Astrocyte (in vitro differentiated cells and primary cell): ENCODE data around the gene CROCC. TPM values are rescaled to one million over a fixed set of nuclear protein-coding genes. Genes with fewer than 3 reads are reported as not detected.

Source experiments
- DNase-seq: peaks from one replicate; pipeline ENCODE4 v3.0.0-alpha.2; 2010; ENCODE audit warnings: low read depth
- FAIRE-seq: peaks from 2 replicates; lab custom pipeline; 2011; peaks lifted over from hg19 to GRCh38; lab: Jason Lieb, UNC
- H2AFZ ChIP-seq: 2 replicates; pipeline ENCODE4 v1.6.0; 2012; ENCODE audit warnings: low read depth, low read length, inconsistent platforms
- H3K27ac ChIP-seq: 2 replicates; pipeline ENCODE4 v1.5.1; 2011; ENCODE audit warnings: low read depth, low read length, inconsistent platforms
- H3K27me3 ChIP-seq: 2 replicates; pipeline ENCODE4 v1.6.0; 2011; ENCODE audit warnings: low read length, inconsistent platforms; ENCODE audit not compliant: insufficient read depth
- H3K36me3 ChIP-seq: 2 replicates; pipeline ENCODE4 v1.5.1; 2011; ENCODE audit warnings: low read length, inconsistent platforms; ENCODE audit not compliant: insufficient read depth
- H3K4me1 ChIP-seq: 2 replicates; pipeline ENCODE4 v1.5.1; 2011; ENCODE audit warnings: low read length, inconsistent platforms; ENCODE audit not compliant: insufficient read depth
- H3K4me2 ChIP-seq: 2 replicates; pipeline ENCODE4 v1.6.0; 2012; ENCODE audit warnings: low read length, inconsistent platforms
- H3K4me3 ChIP-seq: 2 replicates; pipeline ENCODE4 v1.5.1; 2011; ENCODE audit warnings: low read depth, mild to moderate bottlenecking, low read length, inconsistent platforms; ENCODE audit not compliant: insufficient read depth
- H3K79me2 ChIP-seq: 2 replicates; pipeline ENCODE4 v1.6.0; 2012; ENCODE audit warnings: mild to moderate bottlenecking, low read length, inconsistent platforms; ENCODE audit not compliant: insufficient read depth
- H3K9ac ChIP-seq: 2 replicates; pipeline ENCODE4 v1.6.0; 2012; ENCODE audit warnings: mild to moderate bottlenecking, low read length, inconsistent platforms
- H3K9me3 ChIP-seq: 2 replicates; pipeline ENCODE4 v1.5.1; 2012; ENCODE audit warnings: low read depth, mild to moderate bottlenecking, low read length, inconsistent platforms; ENCODE audit not compliant: insufficient read depth
- H4K20me1 ChIP-seq: 2 replicates; pipeline ENCODE4 v1.6.0; 2012; ENCODE audit warnings: low read length, inconsistent platforms; ENCODE audit not compliant: insufficient read depth
- H3K27ac Mint-ChIP-seq: one replicate; pipeline ENCODE4 v1.8.0; 2021; ENCODE audit warnings: mild to moderate bottlenecking, mixed read lengths; ENCODE audit not compliant: unreplicated experiment
- H3K27me3 Mint-ChIP-seq: one replicate; pipeline ENCODE4 v1.8.0; 2021; ENCODE audit warnings: low read depth, mixed read lengths; ENCODE audit not compliant: unreplicated experiment
- H3K36me3 Mint-ChIP-seq: one replicate; pipeline ENCODE4 v1.8.0; 2021; ENCODE audit warnings: low read depth, mixed read lengths; ENCODE audit not compliant: unreplicated experiment
- H3K4me1 Mint-ChIP-seq: one replicate; pipeline ENCODE4 v1.8.0; 2021; ENCODE audit warnings: low read depth, mixed read lengths; ENCODE audit not compliant: unreplicated experiment
- H3K4me3 Mint-ChIP-seq: one replicate; pipeline ENCODE4 v1.8.0; 2021; ENCODE audit warnings: mild to moderate bottlenecking, moderate library complexity, mixed read lengths; ENCODE audit not compliant: unreplicated experiment
- H3K9me3 Mint-ChIP-seq: one replicate; pipeline ENCODE4 v1.8.0; 2021; ENCODE audit warnings: mild to moderate bottlenecking, mixed read lengths; ENCODE audit not compliant: unreplicated experiment
- CTCF ChIP-seq: IDR thresholded peaks from 2 replicates; pipeline ENCODE4 v1.5.1; 2011; ENCODE audit warnings: low read depth, mild to moderate bottlenecking, inconsistent platforms, low read length, moderate library complexity; ENCODE audit not compliant: insufficient read depth
- EZH2 ChIP-seq: IDR thresholded peaks from 2 replicates; pipeline ENCODE4 v1.6.1; 2012; ENCODE audit warnings: mild to moderate bottlenecking, low read length, inconsistent platforms; ENCODE audit not compliant: insufficient read depth
- total RNA-seq: library from RNA; stranded (reverse); gene quantifications from 2 replicates; pipeline ENCODE4 v1.2.1, GENCODE V29; 2021

The CROCC gene
- total RNA-seq, 1 donor from 2014 or later = 12.1 TPM

- H4K20me1 ChIP-seq = peaks cover 15% of the 10 kb centered on the region
- peaks cover 26% of the 10 kb centered on the region for H3K79me2 ChIP-seq
- H3K9ac ChIP-seq = no peak overlapping the region
- TF ChIP-seq EZH2 (no peak), CTCF (no peak)
- Mint-ChIP-seq H3K4me3 (peak overlapping the region; percentile 42), H3K4me1 (peaks cover 19% of the 10 kb centered on the region), H3K36me3 (peaks cover 2% of the 10 kb centered on the region), H3K27ac (no peak overlapping the region), H3K27me3 (no peaks in the 10 kb centered on the region), H3K9me3 (no peaks in the 10 kb centered on the region)
- no peak for DNase-seq
- peaks cover 49% of the 10 kb centered on the region for H3K4me1 ChIP-seq
- no peak overlapping the region for H3K4me3 ChIP-seq
- H2AFZ ChIP-seq = no peak overlapping the region
- H3K36me3 ChIP-seq = no peaks in the 10 kb centered on the region
- no peak for FAIRE-seq
- no peaks in the 10 kb centered on the region for H3K9me3 ChIP-seq
- no peak overlapping the region for H3K27ac ChIP-seq
- H3K27me3 ChIP-seq = no peaks in the 10 kb centered on the region
- no peak overlapping the region for H3K4me2 ChIP-seq
Measured at GRCh38 chr1:16982902-16983301, 61.2 kb downstream of the CROCC start.

GRCh38 chr1:16983649-16984048 lies 61.9 kb downstream of the CROCC start:
- Histone ChIP-seq H3K9ac (no peak overlapping the region), H4K20me1 (peaks cover 7% of the 10 kb centered on the region), H3K4me2 (no peak overlapping the region), H3K9me3 (no peaks in the 10 kb centered on the region), H2AFZ (no peak overlapping the region), H3K4me1 (peaks cover 42% of the 10 kb centered on the region), H3K4me3 (no peak overlapping the region), H3K36me3 (no peaks in the 10 kb centered on the region), H3K27me3 (no peaks in the 10 kb centered on the region), H3K27ac (no peak overlapping the region), H3K79me2 (peaks cover 18% of the 10 kb centered on the region)
- DNase-seq (no peak), FAIRE-seq (no peak)
- Mint-ChIP-seq H3K9me3 (no peaks in the 10 kb centered on the region), H3K27me3 (no peaks in the 10 kb centered on the region), H3K27ac (no peak overlapping the region), H3K4me1 (peaks cover 19% of the 10 kb centered on the region), H3K36me3 (peaks cover 2% of the 10 kb centered on the region), H3K4me3 (no peak overlapping the region)
- TF ChIP-seq CTCF (no peak), EZH2 (no peak)

GRCh38 chr1:16984717-16985116 lies 63.0 kb downstream of the CROCC start:
- Histone ChIP-seq H2AFZ (no peak overlapping the region), H3K9me3 (no peaks in the 10 kb centered on the region), H3K27me3 (no peaks in the 10 kb centered on the region), H4K20me1 (no peaks in the 10 kb centered on the region), H3K9ac (no peak overlapping the region), H3K79me2 (peaks cover 7% of the 10 kb centered on the region), H3K4me2 (peak overlapping the region; percentile 17), H3K4me3 (no peak overlapping the region), H3K36me3 (no peaks in the 10 kb centered on the region), H3K4me1 (peaks cover 32% of the 10 kb centered on the region), H3K27ac (peak overlapping the region; percentile 63)
- Mint-ChIP-seq H3K4me3 (no peak overlapping the region), H3K36me3 (peaks cover 2% of the 10 kb centered on the region), H3K9me3 (peaks cover 1% of the 10 kb centered on the region), H3K4me1 (peaks cover 19% of the 10 kb centered on the region), H3K27me3 (no peaks in the 10 kb centered on the region), H3K27ac (no peak overlapping the region)
- DNase-seq (peak; percentile 93), FAIRE-seq (peak; percentile 67)
- no peak for TF ChIP-seq EZH2
- no peak for TF ChIP-seq CTCF
